KMS-11 (cell line): ENCODE measurements around the gene RPS14.

ENCODE experiments used
- H2AFZ ChIP-seq: fragments of 200-600 bp; sonication (generic); 2 replicates; pipeline ENCODE4 v1.6.1; 2016; ENCODE audit warnings: antibody characterized with exemption, mixed run types, low read depth
- H3K27ac ChIP-seq: fragments of 200-600 bp; sonication (generic); 2 replicates; pipeline ENCODE4 v1.6.1; 2016; ENCODE audit warnings: mild to moderate bottlenecking, mixed run types
- H3K27me3 ChIP-seq: fragments of 200-600 bp; sonication (generic); 2 replicates; pipeline ENCODE4 v1.6.1; 2017; ENCODE audit warnings: mild to moderate bottlenecking, low read depth, mixed run types, moderate library complexity; ENCODE audit not compliant: insufficient read depth
- H3K36me3 ChIP-seq: fragments of 200-600 bp; sonication (generic); 2 replicates; pipeline ENCODE4 v1.6.1; 2017; ENCODE audit warnings: mild to moderate bottlenecking, mixed run types; ENCODE audit not compliant: insufficient read depth
- H3K4me1 ChIP-seq: fragments of 200-600 bp; sonication (generic); 2 replicates; pipeline ENCODE4 v1.6.1; 2016; ENCODE audit warnings: mild to moderate bottlenecking, low read depth, mixed run types; ENCODE audit not compliant: poor library complexity, severe bottlenecking
- H3K4me2 ChIP-seq: fragments of 200-600 bp; sonication (generic); 2 replicates; pipeline ENCODE4 v1.7.0; 2016; ENCODE audit warnings: mild to moderate bottlenecking, mixed run types
- H3K4me3 ChIP-seq: fragments of 200-600 bp; sonication (generic); IDR thresholded peaks from 2 replicates; pipeline ENCODE4 v1.6.1; 2017; ENCODE audit warnings: low read depth, low read length, mixed read lengths; ENCODE audit not compliant: insufficient read depth
- H3K79me2 ChIP-seq: fragments of 200-600 bp; sonication (generic); 2 replicates; pipeline ENCODE4 v1.6.1; 2016; ENCODE audit warnings: low read depth, mixed run types; ENCODE audit not compliant: insufficient read depth
- H3K9ac ChIP-seq: fragments of 200-600 bp; sonication (generic); 2 replicates; pipeline ENCODE4 v1.6.1; 2016; ENCODE audit warnings: mild to moderate bottlenecking, mixed run types
- H4K20me1 ChIP-seq: fragments of 200-600 bp; sonication (generic); 2 replicates; pipeline ENCODE4 v1.6.1; 2016; ENCODE audit warnings: mild to moderate bottlenecking, mixed run types; ENCODE audit not compliant: insufficient read depth
- CTCF ChIP-seq: fragments of 200-600 bp; sonication (generic); conservative IDR thresholded peaks from 2 replicates; pipeline ENCODE4 v1.6.1; 2017; ENCODE audit warnings: low read depth, mild to moderate bottlenecking, antibody characterized with exemption, low read length, moderate library complexity, mixed read lengths

The RPS14 gene

GRCh38 chr5:150410524-150411244 is 38.9 kb downstream of the RPS14 start:
- no peaks in the 10 kb centered on the region for H3K27me3 ChIP-seq
- H3K27ac ChIP-seq = peak overlapping the region; percentile 97
- peak overlapping the region; percentile 97 for H3K4me2 ChIP-seq
- H3K4me3 ChIP-seq = no peak overlapping the region
- peaks cover 5% of the 10 kb centered on the region; the same call in 1 of the 2 replicates for H4K20me1 ChIP-seq
- no peak for TF ChIP-seq CTCF
- no peak overlapping the region for H2AFZ ChIP-seq
- peaks cover 31% of the 10 kb centered on the region for H3K4me1 ChIP-seq
- H3K79me2 ChIP-seq = peaks cover 50% of the 10 kb centered on the region
- H3K9ac ChIP-seq = peak overlapping the region; percentile 95; the same call in 1 of the 2 replicates
- H3K36me3 ChIP-seq = peaks cover 4% of the 10 kb centered on the region; the same call in 1 of the 2 replicates

- peaks cover 31% of the 10 kb centered on the region for H3K4me1 ChIP-seq
- H4K20me1 ChIP-seq = peaks cover 5% of the 10 kb centered on the region; the same call in 1 of the 2 replicates
- no peak overlapping the region for H3K4me3 ChIP-seq
- TF ChIP-seq CTCF = no peak
- H3K36me3 ChIP-seq = peaks cover 4% of the 10 kb centered on the region; the same call in 1 of the 2 replicates
- H3K9ac ChIP-seq = peak overlapping the region; percentile 95; the same call in 1 of the 2 replicates
- peak overlapping the region; percentile 97 for H3K27ac ChIP-seq
- no peaks in the 10 kb centered on the region for H3K27me3 ChIP-seq
- peaks cover 50% of the 10 kb centered on the region for H3K79me2 ChIP-seq
- no peak overlapping the region for H2AFZ ChIP-seq
- peak overlapping the region; percentile 97 for H3K4me2 ChIP-seq
Measured at GRCh38 chr5:150409638-150410523, 39.7 kb downstream of the RPS14 start.

GRCh38 chr5:150408231-150408943 is 41.2 kb downstream of the RPS14 start:
- peaks cover 4% of the 10 kb centered on the region; the same call in 1 of the 2 replicates for H3K36me3 ChIP-seq
- peak overlapping the region; percentile 97; the same call in 1 of the 2 replicates for H3K27ac ChIP-seq
- H3K9ac ChIP-seq = no peak overlapping the region; the same call in 1 of the 2 replicates
- no peak overlapping the region for H2AFZ ChIP-seq
- H3K27me3 ChIP-seq = no peaks in the 10 kb centered on the region
- peaks cover 5% of the 10 kb centered on the region; the same call in 1 of the 2 replicates for H4K20me1 ChIP-seq
- peaks cover 22% of the 10 kb centered on the region for H3K4me1 ChIP-seq
- peaks cover 50% of the 10 kb centered on the region for H3K79me2 ChIP-seq
- no peak for TF ChIP-seq CTCF
- H3K4me2 ChIP-seq = no peak overlapping the region
- H3K4me3 ChIP-seq = no peak overlapping the region

GRCh38 chr5:150407096-150407720 is 42.3 kb downstream of the RPS14 start:
- Histone ChIP-seq H3K4me1 (peaks cover 16% of the 10 kb centered on the region), H3K4me2 (no peak overlapping the region), H3K4me3 (no peak overlapping the region), H3K27me3 (no peaks in the 10 kb centered on the region), H3K9ac (no peak overlapping the region), H2AFZ (no peak overlapping the region), H3K27ac (no peak overlapping the region), H4K20me1 (peaks cover 5% of the 10 kb centered on the region; the same call in 1 of the 2 replicates), H3K36me3 (peaks cover 4% of the 10 kb centered on the region; the same call in 1 of the 2 replicates), H3K79me2 (peaks cover 46% of the 10 kb centered on the region)
- TF ChIP-seq CTCF = no peak
